ENCODE measurements around the gene KYAT1.
A peak's percentile ranks its signal among the peaks of the same experiment; 100 is the strongest.

The KYAT1 gene

DNA sequence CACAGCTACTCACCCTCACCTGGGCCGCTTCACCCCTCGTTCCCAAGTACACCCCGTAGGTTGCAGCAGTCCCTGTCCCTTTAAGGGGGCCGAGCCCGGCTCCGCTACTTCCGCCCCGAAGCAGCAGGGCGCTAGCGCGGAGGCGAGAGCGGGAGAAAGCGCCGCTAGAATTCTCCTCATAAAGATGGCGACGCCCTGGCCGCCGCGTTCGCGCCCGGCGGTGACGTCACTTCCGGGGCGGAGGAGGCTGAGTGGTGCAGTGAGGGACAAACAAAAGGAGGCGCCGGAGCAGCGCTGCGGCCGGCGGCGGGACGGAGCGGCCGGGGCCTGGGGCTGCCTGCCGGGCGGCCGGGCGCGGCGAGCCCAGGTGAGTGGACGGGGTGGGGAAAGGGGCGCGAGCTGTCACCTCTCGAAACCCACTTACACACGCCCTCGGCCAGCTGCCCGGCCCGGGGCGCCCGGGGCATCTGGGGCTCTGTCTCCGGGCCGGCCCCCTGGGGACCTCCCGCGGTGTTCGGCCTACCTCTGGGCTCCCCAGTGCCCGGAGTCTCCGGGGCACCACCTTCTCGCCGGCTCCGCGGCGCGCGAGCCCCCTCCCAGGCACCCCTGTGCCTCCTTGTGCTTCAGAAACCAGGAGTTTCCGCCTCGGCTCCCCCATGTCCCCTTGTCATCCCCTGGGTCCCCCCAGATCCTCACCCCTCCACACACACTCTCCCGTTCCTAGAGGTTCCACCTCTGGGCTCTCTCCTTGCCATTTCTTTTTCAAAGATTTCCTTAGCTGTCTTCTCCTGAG is at the start of gene KYAT1, which contains the start of gene LRRC8A:
KYAT1 (minus strand) TSS at position 67 of the 793 bp plus-strand sequence. CDS start 36,545 bp downstream, outside the sequence.
LRRC8A (plus strand) TSS at position 250 of the 793 bp plus-strand sequence. CDS start 25,032 bp downstream, outside the sequence.
- DNase-seq, result peak; percentile 99

DNA sequence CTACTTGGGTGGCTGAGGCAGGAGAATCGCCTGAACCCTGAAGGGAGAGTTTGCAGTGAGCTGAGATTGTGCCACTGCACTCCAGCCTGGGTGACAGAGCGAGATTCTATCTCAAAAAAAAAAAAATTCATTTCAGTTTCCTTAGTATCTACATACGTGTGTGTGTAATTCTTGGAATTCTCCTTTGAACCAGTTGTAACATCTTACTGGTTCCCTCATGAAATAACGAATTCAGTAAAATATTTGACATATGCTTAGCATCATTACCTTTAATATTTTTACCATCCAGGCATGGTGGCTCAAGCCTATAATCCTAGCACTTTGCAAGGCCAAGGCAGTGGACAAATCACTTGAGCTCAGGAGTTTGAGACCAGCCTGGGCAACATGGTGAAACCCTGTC is 47.8 kb upstream of the KYAT1 start:
- no peak for DNase-seq

DNA sequence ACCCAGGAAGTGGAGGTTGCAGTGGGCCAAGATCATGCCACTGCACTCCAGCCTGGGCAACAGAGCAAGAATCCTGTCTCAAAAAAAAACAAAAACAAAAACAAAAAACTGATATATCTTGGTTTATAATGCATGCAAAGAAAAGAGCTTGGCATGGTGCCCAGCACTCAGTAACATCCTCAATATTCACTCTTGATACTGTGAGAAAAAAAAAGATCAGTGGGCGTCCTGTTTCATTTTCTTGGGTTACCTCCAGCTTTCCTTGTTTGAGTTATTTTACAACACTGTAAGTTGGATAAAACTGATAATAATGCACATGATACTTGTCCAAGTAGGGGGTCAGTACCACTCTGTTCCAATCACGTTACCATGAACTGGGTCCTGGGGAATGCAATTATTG is 46.9 kb upstream of the KYAT1 start:
- DNase-seq, result no peak

DNA sequence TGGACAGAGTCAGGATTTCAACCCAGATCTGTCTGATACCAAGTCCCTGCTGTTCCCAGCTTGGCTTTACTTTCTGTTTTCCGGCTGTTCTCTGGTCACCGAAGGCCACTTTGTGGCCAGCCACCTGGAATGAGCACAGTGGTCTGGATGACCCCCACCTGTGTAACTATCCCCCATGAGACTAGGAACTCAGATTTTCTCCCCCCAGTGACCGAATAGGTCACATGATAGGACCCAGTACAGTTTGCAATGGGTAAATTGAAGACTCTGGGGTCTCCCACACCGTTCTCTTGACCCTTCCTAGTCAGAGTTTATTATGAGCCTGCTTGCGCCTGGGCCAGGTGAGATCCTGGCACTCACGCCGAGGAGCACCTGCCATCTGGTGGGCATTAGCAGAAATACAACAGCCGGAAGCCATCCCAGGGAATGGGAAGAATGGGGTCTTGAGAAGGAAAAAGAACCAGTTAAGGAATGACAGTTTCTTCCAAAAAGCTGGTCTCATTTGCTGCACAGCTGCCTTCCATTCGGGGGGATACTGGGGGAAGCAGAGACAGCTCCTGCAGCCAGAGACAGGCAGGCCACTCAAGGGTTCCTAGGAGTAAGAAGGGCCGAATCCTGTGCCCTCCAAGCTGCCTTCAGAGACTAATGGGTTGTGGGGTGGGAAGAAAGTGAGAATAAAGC is 46.1 kb upstream of the KYAT1 start:
- DNase-seq, result peak; percentile 59

DNA sequence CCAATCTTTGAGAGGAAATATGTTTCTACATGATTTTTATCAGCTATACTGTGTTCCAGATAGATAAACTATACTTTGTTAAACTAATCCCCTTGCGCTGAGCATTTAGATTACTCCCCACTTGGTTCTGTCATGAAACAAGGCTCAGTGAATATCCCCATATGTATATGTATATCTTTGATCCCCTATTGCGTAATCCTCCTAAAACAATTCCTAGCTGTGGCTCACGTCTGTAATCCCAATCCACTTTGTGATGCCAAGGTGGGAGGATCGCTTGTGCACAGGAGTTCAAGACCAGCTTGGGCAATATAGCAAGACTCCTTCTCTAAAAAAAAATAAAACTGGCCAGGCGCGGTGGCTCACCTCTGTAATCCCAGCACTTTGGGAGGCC is 41.7 kb upstream of the KYAT1 start:
- no peak for DNase-seq

DNA sequence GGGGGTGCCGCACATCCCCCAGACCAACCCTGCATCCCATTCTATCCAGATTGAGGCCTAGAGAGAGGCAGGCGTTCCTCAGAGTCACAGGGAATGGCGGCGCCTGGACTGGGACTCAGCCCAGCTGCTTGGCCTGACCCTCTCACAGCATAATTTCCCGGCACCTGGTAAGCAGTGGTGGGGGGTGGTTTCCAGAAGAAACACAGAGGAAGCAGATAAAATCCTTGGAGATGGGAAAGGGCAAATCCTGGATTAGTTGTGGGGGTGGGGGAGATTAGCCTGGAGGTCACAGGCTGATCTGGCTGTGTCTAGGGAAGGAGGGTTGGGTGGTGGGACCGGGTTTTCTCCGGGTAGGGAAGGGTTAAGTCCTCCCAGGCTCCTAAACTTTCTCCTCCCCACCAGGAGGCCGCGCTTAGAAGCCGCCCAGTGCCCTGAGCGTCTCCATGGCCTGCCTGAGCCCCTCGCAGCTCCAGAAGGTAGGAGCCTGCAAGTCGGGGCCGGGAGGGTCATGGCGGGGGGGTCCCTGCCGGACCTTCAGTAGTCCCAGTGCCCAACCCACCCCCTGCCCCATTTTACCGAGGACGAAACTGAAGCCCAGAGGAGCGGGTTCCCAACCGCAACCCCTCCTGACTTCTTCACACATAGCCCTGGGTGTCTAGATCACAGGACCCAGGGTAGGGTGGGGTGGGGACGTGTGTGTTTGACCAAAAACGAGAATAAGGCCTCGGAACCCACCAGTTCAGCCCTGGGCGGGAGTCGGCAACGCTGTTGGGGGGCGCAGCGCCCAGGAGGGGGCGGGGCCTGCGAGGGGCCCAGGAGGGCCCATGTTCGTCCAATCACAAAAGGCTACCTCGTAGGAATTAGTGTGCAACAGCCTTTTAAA is 40.4 kb upstream of the KYAT1 start:
- peak; percentile 18 for DNase-seq

DNA sequence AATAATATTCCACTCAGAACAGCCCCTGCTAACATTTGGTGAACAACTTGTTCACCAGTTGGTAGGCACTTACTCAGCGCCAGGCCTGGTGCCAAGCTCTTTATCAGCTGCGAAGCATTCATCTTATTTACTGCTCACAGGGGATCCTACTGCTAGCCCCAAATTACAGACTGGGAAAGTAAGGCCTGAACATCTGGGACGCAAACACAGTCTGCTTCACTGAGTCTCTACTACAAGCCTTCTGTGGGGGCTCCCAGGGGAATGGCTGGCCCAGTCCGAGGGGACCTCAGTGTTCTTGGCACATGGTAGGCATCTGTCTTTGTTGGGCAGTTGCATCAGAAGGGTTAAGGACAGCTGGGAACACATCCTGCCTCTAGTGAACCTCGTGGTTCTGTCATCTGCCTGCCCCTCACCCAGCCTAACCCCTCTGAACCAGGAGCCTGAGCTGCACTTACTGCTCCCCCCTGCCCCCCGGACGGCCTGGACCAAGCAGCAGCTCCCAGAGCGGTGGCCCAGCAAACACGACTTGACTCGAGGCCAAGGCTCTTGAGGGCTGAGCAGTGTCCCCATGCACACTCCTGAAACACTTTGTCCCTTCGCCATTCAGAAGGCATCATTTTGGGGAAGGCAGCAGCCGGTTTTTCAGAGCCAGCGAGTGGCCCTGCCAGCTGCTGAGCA is 38.8 kb upstream of the KYAT1 start, which contains the start of gene PHYHD1:
PHYHD1 (plus strand) TSS at position 602 of the 678 bp plus-strand sequence. CDS start 1,342 bp downstream, outside the sequence.
- DNase-seq, result no peak

DNA sequence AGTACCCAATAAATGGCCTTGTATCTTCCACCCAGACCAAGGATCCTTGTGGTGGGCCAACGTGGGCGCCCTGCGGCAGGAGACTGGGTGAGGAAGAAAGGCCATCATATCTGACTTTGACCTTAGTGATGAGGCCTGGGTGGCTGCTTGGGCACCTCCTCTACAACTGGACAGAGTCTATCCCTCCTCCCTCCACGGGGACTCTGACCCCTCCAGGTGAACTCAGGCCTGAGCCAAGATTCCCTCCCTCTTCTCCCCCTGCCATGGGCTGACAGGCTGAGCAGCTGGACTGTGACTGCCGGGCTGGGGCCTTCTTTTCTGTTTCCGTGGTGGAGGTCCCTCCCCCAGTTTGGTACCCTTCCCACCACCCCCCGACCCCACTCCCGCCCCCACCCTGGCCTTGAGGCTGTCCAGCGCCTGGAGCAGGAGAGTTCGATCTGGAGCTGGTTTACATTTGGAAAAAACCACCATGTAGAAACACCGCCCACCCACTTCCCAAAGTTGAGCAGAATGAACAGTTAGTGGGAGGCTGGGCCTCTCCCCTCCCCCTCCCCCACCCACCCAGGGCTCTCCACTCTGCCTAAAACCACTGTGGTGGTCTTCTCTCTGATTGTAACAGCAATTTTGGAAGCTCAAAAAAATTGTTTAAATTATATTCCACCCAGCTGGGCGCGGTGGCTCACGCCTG is 37.8 kb upstream of the KYAT1 start:
- no peak for DNase-seq

DNA sequence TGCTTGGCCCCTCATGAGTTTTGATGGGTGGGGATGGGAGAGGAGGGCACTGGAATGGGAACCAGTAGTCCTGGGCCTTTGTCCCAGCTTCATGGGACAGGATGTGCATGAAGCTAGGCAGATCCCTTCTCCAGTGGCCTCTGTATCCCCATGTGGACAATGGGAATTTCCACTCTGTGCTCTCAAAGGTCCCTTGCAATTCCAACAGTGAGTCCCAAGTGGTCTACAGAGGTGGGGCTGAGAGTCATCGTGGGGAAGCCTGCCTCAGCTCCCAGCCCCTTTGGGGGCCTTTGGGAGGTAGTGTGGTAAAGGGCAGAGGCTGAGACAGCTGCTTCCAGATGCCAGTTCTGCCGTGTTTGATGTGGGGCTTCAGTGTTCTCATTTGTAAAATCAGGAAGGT is 37.2 kb upstream of the KYAT1 start:
- no peak for DNase-seq

DNA sequence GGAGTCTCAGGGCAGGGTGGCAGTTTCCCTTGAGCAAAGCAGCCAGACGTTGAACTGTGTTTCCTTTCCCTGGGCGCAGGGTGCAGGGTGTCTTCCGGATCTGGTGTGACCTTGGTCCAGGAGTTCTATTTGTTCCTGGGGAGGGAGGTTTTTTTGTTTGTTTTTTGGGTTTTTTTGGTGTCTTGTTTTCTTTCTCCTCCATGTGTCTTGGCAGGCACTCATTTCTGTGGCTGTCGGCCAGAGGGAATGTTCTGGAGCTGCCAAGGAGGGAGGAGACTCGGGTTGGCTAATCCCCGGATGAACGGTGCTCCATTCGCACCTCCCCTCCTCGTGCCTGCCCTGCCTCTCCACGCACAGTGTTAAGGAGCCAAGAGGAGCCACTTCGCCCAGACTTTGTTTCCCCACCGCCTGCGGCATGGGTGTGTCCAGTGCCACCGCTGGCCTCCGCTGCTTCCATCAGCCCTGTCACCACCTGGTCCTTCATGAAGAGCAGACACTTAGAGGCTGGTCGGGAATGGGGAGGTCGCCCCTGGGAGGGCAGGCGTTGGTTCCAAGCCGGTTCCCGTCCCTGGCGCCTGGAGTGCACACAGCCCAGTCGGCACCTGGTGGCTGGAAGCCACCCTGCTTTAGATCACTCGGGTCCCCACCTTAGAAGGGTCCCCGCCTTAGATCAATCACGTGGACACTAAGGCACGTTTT is 35.5 kb upstream of the KYAT1 start:
- no peak for DNase-seq

DNA sequence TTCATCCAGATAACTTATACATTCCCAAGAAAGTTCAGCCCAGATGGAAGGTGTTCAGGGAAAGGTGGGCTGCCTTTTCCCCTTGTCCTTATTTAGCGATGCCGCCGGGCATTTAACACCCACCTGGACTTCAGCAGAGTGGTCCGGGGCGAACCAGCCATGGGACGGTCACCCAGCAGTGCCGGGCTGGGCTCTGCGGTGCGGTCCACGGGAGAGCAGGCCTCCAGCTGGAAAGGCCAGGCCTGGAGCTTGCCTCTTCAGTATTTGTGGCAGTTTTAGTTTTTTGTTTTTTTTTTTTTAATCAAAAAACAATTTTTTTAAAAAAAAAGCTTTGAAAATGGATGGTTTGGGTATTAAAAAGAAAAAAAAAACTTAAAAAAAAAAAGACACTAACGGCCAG is 35.0 kb upstream of the KYAT1 start:
- DNase-seq, result no peak

DNA sequence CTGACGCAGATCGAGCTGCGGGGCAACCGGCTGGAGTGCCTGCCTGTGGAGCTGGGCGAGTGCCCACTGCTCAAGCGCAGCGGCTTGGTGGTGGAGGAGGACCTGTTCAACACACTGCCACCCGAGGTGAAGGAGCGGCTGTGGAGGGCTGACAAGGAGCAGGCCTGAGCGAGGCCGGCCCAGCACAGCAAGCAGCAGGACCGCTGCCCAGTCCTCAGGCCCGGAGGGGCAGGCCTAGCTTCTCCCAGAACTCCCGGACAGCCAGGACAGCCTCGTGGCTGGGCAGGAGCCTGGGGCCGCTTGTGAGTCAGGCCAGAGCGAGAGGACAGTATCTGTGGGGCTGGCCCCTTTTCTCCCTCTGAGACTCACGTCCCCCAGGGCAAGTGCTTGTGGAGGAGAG is 34.5 kb upstream of the KYAT1 start:
- no peak for DNase-seq

DNA sequence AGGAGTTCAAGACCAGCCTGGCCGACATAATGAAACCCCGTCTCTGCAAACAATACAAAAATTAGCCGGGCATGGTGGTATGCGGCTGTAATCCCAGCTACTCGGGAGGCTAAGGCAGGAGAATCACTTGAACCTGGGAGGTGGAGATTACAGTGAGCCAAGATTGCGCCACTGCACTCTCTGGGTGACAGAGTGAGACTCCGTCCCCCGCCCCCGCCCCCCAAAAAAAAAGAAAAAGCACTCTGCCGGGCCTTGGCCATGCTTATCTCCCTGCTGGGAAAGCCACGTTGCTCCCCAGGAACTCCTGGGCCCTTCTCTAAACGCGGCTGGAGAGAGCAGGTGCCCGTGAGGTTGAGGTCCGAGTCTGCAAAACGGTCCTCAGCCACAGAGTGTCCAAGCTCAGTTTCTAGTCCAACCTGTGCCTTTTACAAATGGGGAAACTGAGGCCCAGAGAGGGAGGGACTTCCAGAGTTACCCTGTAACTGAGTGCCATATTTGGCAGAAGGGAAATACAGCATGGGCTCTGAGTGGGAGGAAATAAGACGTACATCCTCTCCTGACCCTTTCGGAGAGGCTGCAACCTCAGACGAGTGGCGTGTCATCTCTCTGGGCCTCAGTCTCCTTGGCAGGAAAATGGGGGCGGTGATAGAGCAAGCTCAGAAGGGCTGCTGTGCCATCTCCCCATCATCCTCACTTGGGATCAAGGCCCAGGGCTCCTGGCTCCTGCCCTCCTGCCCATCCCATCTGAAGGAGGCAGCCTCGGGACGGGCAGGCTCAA is 32.4 kb upstream of the KYAT1 start:
- peak; percentile 31 for DNase-seq

DNA sequence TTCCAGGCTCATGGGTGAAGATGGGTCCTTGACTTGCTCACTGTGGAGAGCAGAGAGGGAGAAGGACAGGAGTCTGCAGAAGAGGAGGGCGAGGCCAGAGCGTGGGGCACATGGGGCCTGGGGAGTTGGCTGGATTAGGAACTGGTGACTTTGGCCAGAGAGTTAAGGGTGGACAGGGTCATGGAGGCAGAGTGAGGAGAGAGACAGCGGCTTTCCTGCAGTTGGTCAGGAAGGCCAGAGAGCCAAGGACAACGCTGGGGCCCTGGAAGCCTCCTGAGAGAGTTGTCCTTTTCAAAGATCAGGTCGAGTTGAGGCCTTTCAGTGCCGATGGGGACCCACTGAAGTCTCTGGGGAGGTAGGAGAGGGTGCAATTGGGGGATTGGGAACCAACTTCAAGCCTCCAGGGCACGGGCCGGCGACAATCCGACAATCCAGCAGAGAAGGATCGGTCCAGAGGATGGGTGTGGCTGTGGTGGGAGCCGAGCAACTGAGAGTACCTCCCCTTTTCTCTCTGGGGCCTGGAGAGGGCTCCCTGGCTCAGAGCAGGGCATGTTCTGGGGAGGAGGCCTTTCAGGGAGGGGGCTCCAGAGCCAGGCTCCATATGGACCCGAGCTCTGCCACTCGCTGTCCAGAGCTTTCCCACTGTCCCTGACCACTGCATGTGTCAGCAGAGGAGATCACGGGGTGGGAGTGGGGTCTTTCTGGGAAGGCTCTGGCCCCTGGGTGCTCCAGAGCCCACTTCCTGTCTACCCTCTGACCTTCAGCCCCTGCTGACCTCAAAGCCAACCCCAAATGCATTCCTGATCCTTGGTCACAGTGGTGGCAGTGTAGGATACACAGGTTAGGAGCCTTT is 31.5 kb upstream of the KYAT1 start:
- no peak for DNase-seq

DNA sequence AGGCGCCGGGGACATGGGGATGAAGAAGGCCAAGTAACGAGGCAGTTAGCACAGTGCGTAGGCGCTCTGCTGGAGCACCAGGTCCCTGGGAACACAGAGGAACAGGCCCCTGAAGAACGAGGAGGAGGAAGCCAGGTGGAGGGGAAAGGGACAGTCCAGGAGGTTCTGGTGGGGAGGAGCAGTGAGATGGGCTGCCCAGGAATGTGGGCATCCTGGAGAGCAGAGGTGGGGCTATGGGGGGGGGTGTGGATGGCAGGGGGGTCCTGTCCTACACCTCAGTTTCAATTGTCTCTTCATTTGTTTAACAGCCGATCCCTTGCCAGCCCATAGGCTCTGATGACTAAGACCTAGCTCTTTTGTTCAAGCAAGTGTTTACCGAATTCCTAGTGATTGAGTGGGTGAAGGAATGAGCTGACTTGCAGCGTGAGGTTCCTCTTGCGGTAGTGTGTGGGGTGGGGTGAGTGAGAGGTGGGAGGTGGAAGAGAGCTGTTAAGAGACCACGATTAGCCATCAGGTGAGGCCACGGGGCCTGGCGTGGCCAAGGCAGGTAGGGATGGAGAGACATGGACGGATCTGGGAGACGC is 30.6 kb upstream of the KYAT1 start:
- peak; percentile 24 for DNase-seq

DNA sequence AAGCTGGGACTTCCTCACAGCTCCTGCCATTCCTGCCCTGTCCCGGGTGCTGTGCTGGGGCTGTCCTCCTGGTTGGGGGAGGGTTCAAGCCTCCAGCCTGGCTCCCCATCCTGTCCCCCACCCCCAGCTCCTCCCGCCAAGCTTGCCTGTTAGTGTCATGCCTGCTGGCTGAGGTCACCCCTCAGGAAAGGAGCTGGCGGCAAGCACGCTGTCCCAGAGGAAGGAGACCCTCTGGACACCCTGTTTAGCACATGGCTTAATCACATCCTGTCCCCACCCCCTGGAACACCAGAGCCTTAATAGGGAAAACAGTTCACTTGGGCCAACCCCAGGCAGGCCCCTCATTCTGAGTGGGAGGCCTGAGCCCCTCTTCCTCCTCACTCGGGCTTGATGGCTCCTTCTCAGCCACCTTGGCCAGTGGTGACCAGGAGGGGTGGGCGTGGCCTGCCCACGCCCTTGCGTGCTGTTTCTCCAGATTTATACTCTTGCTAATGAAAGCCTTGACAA is 29.8 kb upstream of the KYAT1 start:
- no peak for DNase-seq

DNA sequence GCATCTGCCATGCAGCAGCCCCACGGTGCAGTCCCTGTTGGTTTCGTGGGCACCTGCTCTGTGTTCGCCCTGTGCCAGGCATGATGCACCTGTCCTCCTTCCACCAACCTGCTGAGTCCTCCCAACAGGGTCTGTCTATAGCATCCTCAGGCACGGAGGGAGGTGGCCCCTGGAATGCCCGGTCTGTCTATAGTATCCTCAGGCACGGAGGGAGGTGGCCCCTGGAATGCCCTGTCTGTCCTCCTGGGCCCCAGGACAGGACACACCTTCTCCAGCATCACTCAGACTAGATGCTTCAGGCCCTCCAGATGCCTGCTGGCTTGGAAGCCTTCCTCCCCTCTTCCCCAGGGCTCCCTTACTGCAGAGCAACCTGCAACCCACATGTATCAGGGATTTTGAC is 29.2 kb upstream of the KYAT1 start:
- no peak for DNase-seq

DNA sequence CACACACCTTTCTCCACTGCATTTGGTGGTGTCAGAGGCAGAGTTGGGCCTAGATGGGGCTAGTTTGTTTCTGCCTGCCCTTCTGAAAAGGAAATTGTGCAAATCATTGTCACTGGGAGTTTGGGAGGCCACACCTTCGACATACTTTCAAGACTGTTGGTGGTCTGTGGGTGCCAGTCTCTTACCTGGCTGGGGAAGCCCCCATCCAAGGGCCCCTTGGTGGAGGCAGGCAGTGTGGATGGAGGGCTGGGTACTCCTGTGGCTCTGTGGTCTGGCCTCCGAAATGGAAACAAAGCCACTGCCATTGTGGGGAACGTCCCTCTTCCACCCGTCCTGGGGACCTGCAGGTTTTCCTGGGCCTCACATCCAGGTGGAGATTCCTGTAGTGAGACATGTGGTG is 28.1 kb upstream of the KYAT1 start:
- DNase-seq, result no peak

DNA sequence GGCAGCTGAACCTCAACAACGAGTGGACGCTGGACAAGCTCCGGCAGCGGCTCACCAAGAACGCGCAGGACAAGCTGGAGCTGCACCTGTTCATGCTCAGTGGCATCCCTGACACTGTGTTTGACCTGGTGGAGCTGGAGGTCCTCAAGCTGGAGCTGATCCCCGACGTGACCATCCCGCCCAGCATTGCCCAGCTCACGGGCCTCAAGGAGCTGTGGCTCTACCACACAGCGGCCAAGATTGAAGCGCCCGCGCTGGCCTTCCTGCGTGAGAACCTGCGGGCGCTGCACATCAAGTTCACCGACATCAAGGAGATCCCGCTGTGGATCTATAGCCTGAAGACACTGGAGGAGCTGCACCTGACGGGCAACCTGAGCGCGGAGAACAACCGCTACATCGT is 26.6 kb upstream of the KYAT1 start:
- DNase-seq, result no peak
